Epithelial cell of esophagus (primary cell): Measurements from ENCODE around the gene COL18A1.

ENCODE experiments used
- DNase-seq: peaks from one replicate; pipeline ENCODE4 v3.0.0; 2010; ENCODE audit warnings: low read depth
- H3K4me3 ChIP-seq: 2 replicates; pipeline ENCODE4 v1.5.1; 2011; ENCODE audit warnings: mild to moderate bottlenecking, low read length, control low read depth
- TF ChIP-seq, protein P1 (sequence below): IDR thresholded peaks from 2 replicates; pipeline ENCODE4 v1.5.1; 2011; ENCODE audit warnings: low read depth, mild to moderate bottlenecking, low read length, control low read depth, inconsistent platforms; ENCODE audit not compliant: insufficient read depth; ENCODE audit errors: missing control alignments

Gene COL18A1

DNA sequence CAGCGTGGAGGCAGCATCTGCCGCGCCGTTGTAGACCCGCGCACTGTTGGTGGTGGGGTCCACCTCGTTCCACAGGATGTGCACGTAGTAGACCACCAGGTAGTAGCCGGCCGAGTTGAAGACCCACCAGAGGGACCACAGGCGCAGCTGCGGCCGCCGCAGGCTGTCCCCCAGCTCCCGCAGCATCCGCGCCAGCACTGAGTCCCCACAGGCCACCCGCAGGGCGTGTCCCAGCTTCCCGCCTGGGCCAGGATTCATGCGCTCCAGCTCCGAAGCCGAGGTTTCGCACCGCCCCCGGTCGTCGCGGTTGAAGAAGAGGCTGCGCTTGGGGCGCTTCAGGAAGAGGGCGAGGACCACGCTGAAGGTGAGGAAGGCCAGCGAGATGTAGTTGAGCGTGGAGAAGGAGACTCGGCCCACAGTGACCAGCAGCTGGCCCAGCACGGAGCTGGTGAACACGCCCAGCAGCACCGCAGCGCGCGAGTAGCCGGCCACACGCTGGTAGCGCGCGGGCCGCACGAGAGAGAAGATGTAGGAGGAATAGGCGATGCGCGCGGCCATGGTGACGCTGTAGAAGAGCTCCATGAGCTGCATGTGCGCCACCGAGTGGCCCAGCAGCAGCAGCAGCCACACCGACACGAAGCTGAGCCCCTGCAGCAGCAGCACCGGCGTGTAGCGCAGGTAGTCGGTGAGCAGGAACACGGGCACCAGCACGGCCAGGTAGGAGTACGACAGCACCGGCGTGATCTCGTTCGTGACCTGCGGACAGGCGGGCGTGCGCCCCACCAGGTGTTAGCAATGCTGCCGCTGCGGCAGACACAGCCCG, 126.6 kb downstream of the COL18A1 start:
- TF ChIP-seq, protein P1, sequence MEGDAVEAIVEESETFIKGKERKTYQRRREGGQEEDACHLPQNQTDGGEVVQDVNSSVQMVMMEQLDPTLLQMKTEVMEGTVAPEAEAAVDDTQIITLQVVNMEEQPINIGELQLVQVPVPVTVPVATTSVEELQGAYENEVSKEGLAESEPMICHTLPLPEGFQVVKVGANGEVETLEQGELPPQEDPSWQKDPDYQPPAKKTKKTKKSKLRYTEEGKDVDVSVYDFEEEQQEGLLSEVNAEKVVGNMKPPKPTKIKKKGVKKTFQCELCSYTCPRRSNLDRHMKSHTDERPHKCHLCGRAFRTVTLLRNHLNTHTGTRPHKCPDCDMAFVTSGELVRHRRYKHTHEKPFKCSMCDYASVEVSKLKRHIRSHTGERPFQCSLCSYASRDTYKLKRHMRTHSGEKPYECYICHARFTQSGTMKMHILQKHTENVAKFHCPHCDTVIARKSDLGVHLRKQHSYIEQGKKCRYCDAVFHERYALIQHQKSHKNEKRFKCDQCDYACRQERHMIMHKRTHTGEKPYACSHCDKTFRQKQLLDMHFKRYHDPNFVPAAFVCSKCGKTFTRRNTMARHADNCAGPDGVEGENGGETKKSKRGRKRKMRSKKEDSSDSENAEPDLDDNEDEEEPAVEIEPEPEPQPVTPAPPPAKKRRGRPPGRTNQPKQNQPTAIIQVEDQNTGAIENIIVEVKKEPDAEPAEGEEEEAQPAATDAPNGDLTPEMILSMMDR, result no peak
- no peak overlapping the region for H3K4me3 ChIP-seq
- DNase-seq, result no peak

- TF ChIP-seq, protein P1, result no peak
These were observed 127.9 kb downstream of the COL18A1 start for GRCh38 chr21:45532826-45533360.

GRCh38 chr21:45533361-45533845, 128.4 kb downstream of the COL18A1 start:
- TF ChIP-seq, protein P1, result no peak
- DNase-seq, result no peak
- H3K4me3 ChIP-seq, result no peak overlapping the region

More at GRCh38 chr21:45532826-45533360, 127.9 kb downstream of the COL18A1 start:
- no peak for DNase-seq
- H3K4me3 ChIP-seq, result no peak overlapping the region

DNA sequence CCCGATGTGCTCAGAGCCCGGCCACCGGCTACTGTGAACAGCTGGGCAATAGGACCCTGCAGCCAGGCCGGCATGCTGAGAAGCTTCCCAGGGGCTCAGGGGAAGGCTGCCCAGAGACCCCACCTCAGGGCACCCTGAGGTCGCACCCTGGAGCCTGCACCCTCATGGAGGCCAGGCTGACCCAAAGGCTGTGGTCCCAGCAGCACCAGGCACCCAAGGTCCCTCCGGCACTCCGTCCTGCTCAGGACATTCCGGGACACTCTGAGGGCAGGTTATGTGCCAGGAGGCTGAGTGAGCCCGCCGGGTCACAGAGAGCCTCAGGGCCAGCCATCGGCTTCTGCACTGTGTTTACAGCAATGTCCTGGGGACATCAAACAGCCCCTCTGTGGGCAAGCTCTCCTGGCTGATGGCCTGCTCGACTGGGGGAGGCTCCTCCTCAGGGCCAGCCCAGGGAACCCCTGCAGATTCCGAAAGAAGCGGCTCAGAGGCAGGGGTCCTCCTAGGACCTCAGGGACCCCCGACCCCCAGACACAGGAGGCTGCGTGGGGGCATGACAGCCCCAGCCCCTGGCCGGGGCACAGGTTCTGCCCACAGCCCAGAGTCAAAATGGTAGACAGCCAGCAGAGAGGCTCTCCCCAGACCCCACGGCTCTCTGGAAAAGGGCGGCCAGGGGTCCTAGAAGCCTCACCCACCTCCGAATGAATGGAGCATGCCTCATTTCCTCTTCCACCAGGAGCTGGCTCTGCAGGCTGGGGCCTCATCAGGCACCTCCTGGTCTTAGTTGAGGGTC, 129.1 kb downstream of the COL18A1 start:
- TF ChIP-seq, protein P1, result no peak
- no peak for DNase-seq
- no peak overlapping the region for H3K4me3 ChIP-seq

DNA sequence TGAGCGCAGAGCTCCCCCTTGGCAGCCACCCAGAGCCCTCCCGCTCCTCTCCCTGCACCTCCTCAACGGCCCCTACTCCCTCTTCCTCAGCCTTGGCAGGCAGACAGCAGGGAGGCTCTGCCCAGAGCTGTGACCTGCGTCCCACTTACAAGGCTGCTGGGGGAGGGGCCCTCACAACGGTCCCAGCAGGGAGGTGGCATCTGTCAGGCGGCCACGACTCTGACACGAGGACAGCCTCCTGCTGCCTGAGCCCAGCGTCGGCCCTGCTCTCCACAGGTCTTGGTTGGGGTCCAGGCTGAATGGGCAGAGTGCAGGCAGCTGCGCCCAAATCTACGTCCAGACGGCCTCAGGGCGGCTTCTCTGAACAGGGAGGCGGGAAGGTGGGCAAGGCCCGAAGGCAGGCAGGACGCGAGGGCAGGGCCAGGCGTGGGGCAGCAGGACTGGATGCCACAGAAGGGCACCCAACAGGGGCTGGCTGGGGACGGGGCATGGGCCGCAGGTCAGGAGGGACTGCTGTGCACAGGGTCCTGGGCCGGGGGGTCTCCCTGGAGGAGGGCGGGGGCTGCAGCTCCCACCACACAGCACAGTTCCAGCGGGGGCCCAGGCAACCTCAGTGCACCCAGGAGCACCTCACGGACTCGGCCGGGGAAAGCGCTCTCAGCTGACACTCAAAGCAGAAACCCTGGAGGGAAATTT, 129.8 kb downstream of the COL18A1 start:
- H3K4me3 ChIP-seq, result no peak overlapping the region
- DNase-seq, result no peak
- TF ChIP-seq, protein P1, result no peak

DNA sequence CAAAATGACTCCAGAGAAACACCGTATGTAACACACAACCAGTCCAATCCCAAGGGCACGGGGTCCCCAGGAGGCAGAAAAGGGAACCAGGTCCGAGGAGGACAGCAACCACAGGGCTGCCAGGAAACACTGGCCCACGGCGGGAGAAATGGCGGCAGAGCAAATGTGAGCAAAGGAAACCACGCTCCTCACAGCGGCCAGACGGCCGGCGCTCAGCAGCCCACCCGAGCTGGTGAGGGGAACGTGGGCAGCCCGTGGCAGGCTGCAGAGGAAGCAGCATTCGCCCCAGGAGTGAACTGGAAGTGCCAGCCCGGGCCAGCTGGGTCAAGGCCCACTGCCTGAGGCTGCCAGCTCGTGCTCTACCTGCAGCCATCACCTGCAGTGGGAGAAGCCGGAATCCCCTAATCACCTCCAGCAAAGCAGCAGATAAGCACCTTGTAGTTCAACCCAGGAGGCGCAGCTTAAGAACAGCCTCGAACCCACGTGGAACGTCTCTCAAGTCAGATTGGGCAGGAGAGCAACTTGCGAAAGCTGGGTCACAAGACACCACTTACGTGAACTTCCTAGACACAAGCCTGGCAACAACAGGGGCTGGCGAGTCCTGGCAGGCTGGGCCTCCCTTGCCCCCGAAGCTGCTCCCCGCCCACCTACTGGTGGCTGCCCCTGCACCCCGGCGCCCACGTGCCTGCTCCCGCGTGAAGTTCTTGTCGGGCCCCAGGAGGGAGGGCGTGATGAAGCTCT, 130.5 kb downstream of the COL18A1 start:
- no peak overlapping the region for H3K4me3 ChIP-seq
- TF ChIP-seq, protein P1, result no peak
- no peak for DNase-seq
